Measurements from ENCODE around the gene CPTP. TPM values are rescaled to one million over a fixed set of nuclear protein-coding genes. Genes with fewer than 3 reads are reported as not detected.

CPTP gene
- total and polyA plus RNA-seq, 2 donors (not counting 1 experiment from before 2014, with no cell fraction given): 17.1 to 18.8 TPM

DNA sequence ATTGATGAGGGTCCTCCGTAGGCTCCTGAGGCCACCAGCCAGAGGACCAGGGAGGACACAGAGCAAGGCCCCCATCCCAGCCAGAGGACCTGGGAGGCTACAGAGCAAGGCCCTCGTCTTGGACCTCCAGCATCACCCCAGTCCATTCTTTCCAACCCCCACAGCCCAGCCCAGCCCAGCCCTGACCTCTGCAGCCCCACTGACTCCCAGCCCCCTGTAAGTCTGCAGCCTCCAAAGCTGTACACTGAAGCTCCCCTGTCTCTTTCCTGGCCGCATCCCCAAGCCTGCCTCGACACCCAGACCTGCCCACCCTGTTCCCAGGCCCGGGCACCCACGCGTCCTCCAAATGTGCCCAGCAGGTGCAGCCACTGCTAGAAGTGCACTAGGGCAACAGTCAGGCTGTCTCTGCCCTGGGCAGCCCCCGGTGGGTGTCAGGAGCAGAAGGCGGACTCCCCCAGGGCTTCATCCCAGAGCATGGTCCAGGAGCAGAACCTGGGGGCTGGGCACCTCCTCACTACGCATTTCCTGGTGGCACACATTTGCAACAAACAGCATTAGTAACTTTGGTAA lies 22.5 kb downstream of the CPTP start:
- 97% methylated on average over 10 of the region's 10 CpGs for WGBS (ENCODE audit: insufficient coverage)
- TF ChIP-seq, protein P1, sequence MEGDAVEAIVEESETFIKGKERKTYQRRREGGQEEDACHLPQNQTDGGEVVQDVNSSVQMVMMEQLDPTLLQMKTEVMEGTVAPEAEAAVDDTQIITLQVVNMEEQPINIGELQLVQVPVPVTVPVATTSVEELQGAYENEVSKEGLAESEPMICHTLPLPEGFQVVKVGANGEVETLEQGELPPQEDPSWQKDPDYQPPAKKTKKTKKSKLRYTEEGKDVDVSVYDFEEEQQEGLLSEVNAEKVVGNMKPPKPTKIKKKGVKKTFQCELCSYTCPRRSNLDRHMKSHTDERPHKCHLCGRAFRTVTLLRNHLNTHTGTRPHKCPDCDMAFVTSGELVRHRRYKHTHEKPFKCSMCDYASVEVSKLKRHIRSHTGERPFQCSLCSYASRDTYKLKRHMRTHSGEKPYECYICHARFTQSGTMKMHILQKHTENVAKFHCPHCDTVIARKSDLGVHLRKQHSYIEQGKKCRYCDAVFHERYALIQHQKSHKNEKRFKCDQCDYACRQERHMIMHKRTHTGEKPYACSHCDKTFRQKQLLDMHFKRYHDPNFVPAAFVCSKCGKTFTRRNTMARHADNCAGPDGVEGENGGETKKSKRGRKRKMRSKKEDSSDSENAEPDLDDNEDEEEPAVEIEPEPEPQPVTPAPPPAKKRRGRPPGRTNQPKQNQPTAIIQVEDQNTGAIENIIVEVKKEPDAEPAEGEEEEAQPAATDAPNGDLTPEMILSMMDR (IDR thresholded peaks at IDR 0.05): no peak
- no peak for TF ChIP-seq EZH2 (IDR thresholded peaks at IDR 0.05; ENCODE audit: borderline replicate concordance, insufficient read depth, low read depth, low read length, poor library complexity, severe bottlenecking)
- H2AFZ ChIP-seq (ENCODE audit: insufficient read depth, low read depth, low read length, poor library complexity, severe bottlenecking): no peak overlapping the region
- ChIA-PET POLR2A (no interaction called here), CTCF (interaction anchor here (1.3 to 1.4 kb wide), 2 partner anchors 22 to 28 kb away, joined by 3 to 5 read pairs; partner anchors contain the start of gene AURKAIP1)
- H3K9ac ChIP-seq (ENCODE audit: low read length): no peak overlapping the region
- H4K20me1 ChIP-seq (ENCODE audit: control insufficient read depth, insufficient read depth, low read length, poor library complexity, severe bottlenecking): peaks cover 46% of the 10 kb centered on the region
- Mint-ChIP-seq H3K27me3 (no peaks in the 10 kb centered on the region), H3K4me1 (peaks cover 17% of the 10 kb centered on the region), H3K27ac (peak overlapping the region; percentile 43), H3K9me3 (ENCODE audit: insufficient read depth) (no peaks in the 10 kb centered on the region), H3K4me3 (peak overlapping the region; percentile 83)
- ATAC-seq (ENCODE audit: low read depth) (no peak), DNase-seq (no peak)
- no peak overlapping the region for H3K27ac ChIP-seq (ENCODE audit: low read length in 2 of 2)
- no peak overlapping the region for H3K4me3 ChIP-seq (ENCODE audit: control extremely low read depth in 1 of 5, extremely low read depth in 1 of 5, insufficient read depth in 1 of 5, low read depth in 2 of 5, low read length in 4 of 5)
- peaks cover 7 to 21% of the 10 kb centered on the region in 2 donors for H3K4me1 ChIP-seq (ENCODE audit: control insufficient read depth in 2 of 2, insufficient read depth in 2 of 2, low read length in 2 of 2)
- H3K4me2 ChIP-seq (replicated peaks; ENCODE audit: low read depth, low read length, poor library complexity, severe bottlenecking): no peak overlapping the region
- H3K79me2 ChIP-seq (ENCODE audit: control insufficient read depth, insufficient read depth, low read length): peaks cover 34% of the 10 kb centered on the region
- no peaks in the 10 kb centered on the region for H3K36me3 ChIP-seq (replicated peaks in 1 of 2; ENCODE audit: control extremely low read depth in 1 of 2, control insufficient read depth in 1 of 2, extremely low read depth in 1 of 2, insufficient read depth in 2 of 2, low read length in 1 of 2)
- H3K27me3 ChIP-seq (replicated peaks in 1 of 4; ENCODE audit: control extremely low read depth in 1 of 4, control insufficient read depth in 3 of 4, insufficient read depth in 4 of 4, low read length in 3 of 4): peaks cover 0 to 9% (median 0%) of the 10 kb centered on the region in 4 experiments
- H3K9me3 ChIP-seq (ENCODE audit: control extremely low read depth in 1 of 3, control insufficient read depth in 2 of 3, insufficient read depth in 1 of 3, low read length in 2 of 3): no peaks in the 10 kb centered on the region
- intact Hi-C loops (cut with micrococcal nuclease): no loop called here

DNA sequence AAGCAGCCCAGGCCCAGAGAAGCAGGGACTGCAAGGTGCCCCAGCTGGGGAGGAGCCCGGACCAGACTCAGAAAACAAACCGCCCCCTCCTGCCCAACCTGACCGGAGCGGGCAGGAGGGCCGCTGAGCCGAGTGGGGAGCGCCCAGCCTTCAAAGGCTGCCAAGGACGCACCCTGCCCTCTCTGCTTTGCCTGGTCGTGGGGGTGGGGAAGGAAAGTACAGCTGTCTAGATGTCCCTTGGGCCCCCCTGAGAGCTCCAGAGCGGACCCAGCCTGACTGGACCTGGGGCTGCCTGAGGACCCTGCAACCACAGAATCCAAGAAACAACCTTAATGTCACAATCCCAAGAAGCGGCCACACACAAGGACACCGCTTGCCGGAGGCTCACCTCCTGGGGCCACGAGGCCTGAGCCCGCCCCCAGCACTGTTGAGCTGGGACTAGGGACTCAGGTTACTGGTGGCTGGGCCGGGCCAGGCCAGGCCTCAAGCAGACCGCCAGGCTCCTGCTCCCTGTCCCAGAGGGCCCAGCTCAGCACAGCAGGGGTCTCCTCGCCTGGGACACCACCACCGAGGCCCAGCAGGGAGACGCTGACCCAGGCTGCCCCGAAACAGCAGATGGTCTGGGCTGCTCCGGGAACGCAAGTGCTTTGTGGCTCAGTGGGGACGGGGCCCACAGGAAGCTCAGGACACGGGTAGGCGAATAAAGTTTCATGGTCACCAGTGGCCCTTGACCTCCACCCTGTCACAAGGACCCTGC lies 23.2 kb downstream of the CPTP start:
- TF ChIP-seq, protein P1 (IDR thresholded peaks at IDR 0.05): no peak
- no peak for TF ChIP-seq EZH2 (IDR thresholded peaks at IDR 0.05; ENCODE audit: borderline replicate concordance, insufficient read depth, low read depth, low read length, poor library complexity, severe bottlenecking)
- H3K27me3 ChIP-seq (replicated peaks in 1 of 4; ENCODE audit: control extremely low read depth in 1 of 4, control insufficient read depth in 3 of 4, insufficient read depth in 4 of 4, low read length in 3 of 4): peaks cover 0 to 15% (median 2%) of the 10 kb centered on the region in 4 experiments
- ATAC-seq (ENCODE audit: low read depth) (no peak), DNase-seq (no peak)
- H3K36me3 ChIP-seq (replicated peaks in 1 of 2; ENCODE audit: control extremely low read depth in 1 of 2, control insufficient read depth in 1 of 2, extremely low read depth in 1 of 2, insufficient read depth in 2 of 2, low read length in 1 of 2): no peaks in the 10 kb centered on the region
- intact Hi-C loops (cut with micrococcal nuclease): no loop called here
- CTCF ChIA-PET: interaction anchor here (1.2 to 1.4 kb wide), 2 partner anchors 26 to 27 kb away, joined by 3 to 5 read pairs; partner anchors contain the start of gene AURKAIP1
- peaks cover 34% of the 10 kb centered on the region for H3K79me2 ChIP-seq (ENCODE audit: control insufficient read depth, insufficient read depth, low read length)
- H2AFZ ChIP-seq (ENCODE audit: insufficient read depth, low read depth, low read length, poor library complexity, severe bottlenecking): peak overlapping the region; percentile 60
- WGBS (ENCODE audit: insufficient coverage): 65% methylated on average over 21 of the region's 26 CpGs
- H3K9me3 Mint-ChIP-seq (ENCODE audit: insufficient read depth): no peaks in the 10 kb centered on the region
- no peaks in the 10 kb centered on the region for H3K9me3 ChIP-seq (ENCODE audit: control extremely low read depth in 1 of 3, control insufficient read depth in 2 of 3, insufficient read depth in 1 of 3, low read length in 2 of 3)
- peak overlapping the region in 4 of 5 experiments; percentile 10 to 81 (median 68) for H3K4me3 ChIP-seq (ENCODE audit: control extremely low read depth in 1 of 5, extremely low read depth in 1 of 5, insufficient read depth in 1 of 5, low read depth in 2 of 5, low read length in 4 of 5)
- peak overlapping the region; percentile 56 for H3K27ac Mint-ChIP-seq
- peaks cover 14 to 29% of the 10 kb centered on the region in 2 donors for H3K4me1 ChIP-seq (ENCODE audit: control insufficient read depth in 2 of 2, insufficient read depth in 2 of 2, low read length in 2 of 2)
- H3K27me3 Mint-ChIP-seq: peaks cover 6% of the 10 kb centered on the region
- peaks cover 24% of the 10 kb centered on the region for H3K4me1 Mint-ChIP-seq
- H3K4me3 Mint-ChIP-seq: peak overlapping the region; percentile 83
- no peak overlapping the region for H3K27ac ChIP-seq (ENCODE audit: low read length in 2 of 2)
- peaks cover 48% of the 10 kb centered on the region for H4K20me1 ChIP-seq (ENCODE audit: control insufficient read depth, insufficient read depth, low read length, poor library complexity, severe bottlenecking)
- H3K4me2 ChIP-seq (replicated peaks; ENCODE audit: low read depth, low read length, poor library complexity, severe bottlenecking): peak overlapping the region; percentile 96
- POLR2A ChIA-PET: no interaction called here
- H3K9ac ChIP-seq (ENCODE audit: low read length): peak overlapping the region; percentile 71
